GM19240 (cell line): ENCODE measurements around the gene SLC26A4.
A peak's percentile ranks its signal among the peaks of the same experiment; 100 is the strongest.

Experiments
- DNase-seq: peaks from one replicate; pipeline ENCODE4 v3.0.0; 2011; ENCODE audit warnings: low spot score; ENCODE audit not compliant: insufficient read length

SLC26A4 gene

DNA sequence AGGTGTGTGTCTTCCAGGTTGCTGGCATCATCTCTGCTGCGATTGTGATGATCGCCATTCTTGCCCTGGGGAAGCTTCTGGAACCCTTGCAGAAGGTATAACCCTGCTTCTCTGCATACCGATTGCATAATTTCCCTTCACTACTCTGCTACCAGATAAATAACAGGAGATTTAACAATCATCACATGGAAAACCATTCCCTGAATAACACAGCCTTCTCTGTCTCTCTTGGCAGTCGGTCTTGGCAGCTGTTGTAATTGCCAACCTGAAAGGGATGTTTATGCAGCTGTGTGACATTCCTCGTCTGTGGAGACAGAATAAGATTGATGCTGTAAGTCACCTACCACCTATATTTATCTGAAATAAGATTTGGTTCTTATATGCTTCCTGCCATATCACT lies 33.8 kb downstream of the SLC26A4 start:
- no peak for DNase-seq

DNA sequence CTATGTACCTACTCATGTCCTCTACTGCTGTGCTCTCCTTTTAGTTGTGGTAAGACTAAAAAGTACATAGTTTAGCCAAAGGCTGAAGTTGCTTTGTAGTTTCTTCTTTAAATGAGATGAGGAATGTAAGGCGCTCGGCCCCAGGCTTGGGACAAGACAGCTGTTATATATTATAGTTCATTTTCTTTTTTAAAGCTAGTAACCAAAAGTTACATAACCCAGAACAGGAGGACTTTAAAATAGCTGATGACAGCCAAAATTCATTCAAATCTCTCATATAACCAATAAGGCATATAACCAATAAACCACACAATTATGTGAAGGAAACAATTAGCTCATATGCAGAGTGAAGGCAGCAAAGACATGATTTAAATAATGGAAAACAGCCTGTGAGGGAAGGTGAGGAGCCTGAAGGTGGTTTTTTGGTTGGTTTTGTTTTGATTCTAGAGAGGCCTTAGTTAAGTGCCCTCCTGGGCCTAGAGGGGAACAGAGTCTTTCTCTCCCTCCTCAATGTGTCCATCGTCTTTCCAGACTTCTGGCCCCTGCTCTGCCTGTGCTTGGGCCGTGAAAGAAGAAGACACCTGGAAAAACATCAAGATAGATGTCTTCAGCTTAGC lies 35.8 kb downstream of the SLC26A4 start:
- no peak for DNase-seq

DNA sequence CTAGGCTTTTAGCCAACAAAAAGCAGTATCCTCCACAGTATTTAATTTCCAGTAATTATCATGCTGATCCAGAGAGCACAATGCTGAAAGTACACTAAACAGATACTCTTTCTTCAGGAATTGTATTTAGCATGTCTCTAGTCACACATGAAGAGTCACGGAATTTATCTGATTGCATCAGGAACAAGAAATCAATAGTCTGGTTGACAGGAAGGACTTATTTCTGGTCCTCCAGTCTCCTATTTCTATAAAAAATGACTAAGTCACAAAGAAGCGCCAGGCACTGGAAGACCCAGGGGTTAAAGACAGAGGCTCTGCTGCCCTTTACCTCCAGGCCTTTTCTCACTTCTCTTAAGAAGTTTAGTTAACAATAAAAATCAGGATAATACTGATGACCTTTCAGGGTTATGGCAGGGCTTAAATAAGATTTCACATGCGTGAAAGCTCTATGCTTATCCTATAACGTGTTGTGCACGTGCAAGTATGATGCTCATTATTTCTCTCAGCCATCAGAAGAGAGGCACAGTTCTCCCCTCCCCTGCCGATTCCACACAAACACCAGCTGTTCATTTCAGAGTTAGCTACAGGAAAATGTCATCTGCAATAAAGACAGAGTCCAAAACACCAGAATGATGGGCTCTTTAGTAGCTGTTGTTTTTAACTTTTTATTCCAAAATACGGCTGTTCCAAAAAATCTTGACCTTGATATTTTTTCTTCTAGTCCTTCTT lies 36.9 kb downstream of the SLC26A4 start:
- no peak for DNase-seq

DNA sequence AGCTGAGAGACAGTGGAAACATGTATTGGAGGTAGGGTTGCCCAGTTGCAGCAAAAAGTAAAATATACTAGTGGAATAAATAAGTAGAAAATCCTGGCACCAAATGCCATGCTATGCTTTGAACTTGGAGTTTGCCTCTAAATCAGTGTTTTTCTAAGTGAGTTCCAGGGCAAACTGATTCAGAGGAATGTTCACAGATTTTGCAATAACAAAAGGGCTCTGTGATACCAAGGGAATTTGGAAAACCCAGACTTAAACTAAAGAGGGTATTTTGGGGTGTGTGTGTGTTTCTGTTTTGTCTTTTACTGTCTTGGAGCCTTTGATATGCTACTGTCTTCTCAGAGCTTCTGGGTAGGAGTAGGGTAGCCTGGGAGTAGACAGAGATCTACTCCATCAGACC lies 39.9 kb downstream of the SLC26A4 start:
- DNase-seq: no peak

DNA sequence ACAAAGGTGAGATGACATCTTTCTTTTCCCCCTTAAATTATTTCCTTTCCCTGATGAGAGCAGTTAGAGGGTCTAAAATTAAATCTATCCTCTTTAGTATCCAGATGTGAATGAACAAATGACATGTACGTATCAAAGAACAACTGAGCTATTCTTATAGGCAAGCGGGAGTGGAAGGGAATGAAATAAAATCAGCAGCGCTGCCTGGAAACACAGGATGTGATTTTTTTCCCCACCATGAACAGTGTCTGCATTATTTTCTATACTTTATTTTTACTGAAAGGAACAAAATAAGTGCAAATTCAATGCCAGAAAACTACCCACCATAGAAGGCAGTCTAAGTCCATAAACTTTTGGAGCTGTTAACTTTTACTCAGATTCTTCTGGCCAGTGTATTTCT lies 40.6 kb downstream of the SLC26A4 start:
- no peak for DNase-seq

DNA sequence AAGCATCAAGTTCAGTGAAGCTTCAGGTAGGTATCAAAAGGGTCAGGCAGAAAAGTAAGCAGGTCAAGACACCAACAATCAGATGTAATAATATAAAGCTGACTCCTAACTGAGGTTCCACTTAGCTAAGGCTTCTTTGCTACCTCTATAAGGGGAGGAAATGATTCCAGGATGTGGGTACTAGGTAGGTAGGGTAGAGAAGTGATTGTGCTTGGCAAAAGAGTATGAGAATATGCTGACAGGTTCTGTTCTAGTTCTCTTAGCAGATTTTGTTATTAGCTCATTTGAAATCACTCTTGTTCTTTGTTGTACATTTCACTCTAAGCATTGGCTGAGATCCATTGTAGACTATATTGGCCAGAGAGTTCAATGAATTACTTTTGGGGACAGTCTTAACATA lies 42.6 kb downstream of the SLC26A4 start:
- DNase-seq: no peak

DNA sequence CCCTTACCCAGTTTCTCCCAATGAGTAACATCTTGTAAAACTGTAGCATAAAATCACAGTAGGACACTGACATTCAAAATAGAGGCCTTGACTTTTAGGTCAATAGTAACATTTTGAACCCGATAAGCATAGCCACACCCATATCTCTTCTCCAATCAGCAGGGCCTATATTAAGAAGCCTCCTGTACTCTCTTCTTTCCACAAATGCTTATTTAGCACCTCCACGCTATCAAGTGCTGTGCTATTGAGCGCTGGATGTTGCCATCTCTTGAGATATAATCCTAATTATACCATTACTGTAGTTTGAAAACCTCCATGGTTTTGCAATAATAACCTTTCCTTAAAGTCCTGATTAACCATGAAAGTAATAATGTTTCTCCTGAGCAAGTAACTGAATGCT lies 43.2 kb downstream of the SLC26A4 start:
- DNase-seq: no peak

DNA sequence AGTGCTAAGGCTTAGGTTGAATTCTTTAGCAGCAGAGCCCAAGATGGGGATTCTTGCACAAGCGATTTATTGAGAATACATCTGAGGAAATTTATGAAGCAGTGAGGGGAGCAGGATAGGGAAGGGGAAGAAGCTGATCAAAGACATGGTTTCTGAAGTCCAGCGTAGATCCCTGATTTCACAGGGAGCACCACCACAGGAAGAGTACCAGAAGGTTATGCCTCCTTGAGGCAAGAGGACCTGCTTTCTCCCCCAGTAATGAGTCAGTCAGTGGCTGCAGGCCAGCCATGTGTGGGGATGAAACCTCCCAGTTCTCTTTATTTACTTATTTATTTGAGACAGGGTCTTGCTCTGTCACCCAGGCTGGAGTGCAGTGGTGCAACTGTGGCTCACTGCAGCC lies 48.3 kb downstream of the SLC26A4 start:
- DNase-seq: no peak

DNA sequence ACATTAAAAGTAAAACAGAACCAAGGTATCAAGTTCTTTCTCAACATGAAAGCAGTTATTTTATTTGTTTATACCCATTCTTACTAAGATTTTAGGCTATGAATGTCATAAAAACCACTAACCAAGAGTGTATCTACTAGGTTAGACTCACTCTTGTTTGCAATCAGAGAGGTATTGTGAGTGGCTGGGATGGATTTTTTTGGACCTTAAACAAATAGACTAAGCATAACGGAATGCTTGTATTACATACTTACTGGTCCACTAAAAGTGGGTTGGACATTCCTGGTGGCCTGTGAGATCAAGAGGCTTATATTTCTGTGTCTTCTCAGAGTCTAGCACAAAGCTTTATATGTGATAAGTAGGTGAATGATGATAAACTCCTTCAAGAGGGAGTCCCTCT lies 50.7 kb downstream of the SLC26A4 start:
- DNase-seq: no peak

DNA sequence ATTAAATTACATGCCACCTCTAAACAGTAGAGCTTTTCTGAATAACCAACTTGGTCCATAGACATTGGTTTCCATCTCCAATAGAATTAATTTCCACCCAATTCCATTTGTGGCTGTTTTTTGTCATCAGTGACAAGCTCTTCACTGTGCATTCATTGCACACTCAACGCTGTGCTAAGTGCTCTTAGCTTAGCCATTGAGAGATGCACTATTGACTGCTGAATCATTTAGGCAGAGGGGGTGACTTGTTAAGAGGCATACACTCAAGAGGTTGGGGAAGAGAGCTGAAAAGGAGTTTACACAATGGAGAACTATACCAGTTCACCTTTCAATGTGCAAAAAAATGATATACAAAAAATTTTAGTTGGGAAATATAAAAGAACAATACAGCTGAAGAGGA lies 51.4 kb downstream of the SLC26A4 start:
- no peak for DNase-seq

DNA sequence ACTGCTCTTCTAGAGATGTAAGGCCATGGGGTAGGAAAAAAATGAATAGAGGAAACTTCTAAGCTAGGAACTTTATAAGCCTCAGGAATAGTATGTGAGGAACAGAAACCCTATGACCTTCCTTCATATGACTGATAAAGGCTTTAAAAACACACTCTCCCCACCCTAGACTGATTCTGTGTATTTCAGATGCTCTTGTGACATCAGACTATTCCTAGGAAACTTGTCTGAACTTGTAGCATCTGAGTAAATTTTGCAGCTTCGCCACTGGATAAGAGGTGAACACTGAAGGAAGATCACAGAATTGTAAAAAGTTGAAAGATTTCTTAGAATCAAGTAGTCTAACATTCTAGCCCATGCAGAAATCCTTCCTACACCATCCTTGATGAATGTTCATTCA lies 52.3 kb downstream of the SLC26A4 start:
- DNase-seq: no peak

DNA sequence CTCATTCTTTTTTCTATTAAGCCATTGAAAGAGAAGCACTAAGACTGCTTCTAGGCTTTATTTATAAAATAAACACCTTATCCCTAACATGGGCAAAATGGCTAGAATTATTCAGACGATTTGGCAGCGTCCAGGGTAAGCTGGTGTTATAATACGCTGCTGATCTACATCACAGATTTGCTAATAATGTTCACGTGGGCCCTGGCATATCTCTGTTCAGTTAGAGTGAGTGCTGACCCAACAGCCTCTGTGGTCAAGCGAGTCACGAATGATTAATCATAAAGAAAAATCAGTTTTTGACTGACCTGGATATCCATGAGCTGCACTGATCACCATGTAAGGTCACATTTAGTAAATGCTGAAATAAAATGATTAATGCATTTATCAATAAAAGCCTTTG lies 54.9 kb downstream of the SLC26A4 start:
- DNase-seq: no peak

DNA sequence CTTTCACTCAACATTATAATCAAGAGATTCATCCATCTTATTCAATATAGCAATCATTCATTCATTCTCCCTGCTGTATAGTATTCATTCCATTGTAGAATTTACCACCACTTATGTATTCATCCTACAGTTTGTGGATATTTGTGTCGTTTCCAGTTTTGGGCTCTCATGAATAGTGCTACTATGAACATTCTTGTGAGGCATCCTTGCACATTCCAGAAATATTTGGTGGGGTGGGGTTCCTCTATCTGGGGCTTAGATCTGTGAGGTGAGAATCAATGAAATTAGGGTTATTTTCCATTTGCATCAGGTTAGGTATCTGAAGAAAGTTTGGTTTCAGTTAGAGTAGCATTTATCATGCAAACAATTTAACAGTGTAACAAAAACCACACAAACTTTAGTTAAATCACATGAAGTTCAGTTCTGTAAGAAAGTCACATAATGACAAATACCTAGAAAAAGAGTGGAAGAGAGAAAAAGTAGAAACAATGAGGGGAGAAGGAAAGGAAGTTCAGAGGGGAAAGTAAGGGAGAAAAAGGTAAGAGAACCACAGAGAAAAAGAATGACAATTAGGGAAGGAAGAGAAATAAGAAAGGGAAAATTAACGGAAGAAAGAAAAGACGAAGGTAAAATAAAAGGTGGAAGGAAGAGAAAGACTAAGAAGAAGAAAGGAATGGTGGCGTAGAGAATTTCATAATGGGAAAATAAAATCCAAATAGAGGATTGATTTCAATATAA lies 58.0 kb downstream of the SLC26A4 start:
- DNase-seq: no peak

DNA sequence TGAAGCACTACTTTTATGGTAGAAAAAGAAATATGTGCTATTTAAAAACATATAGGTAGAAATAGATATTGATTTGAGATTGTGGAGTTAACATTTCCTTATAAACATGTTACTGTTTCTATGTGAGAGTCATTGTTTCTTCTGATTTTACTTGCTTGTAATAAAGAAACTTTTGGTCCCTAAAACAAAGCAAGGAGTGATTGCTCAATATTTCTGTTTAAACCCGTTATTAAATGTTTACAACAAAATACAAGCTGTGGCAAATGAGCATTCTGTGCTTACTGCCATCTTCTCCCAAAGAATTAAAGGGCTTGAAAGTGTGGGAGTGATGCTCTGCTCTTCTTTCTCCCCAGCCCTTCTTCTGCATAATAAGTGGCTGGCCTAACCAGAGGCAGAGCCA lies 60.7 kb downstream of the SLC26A4 start:
- no peak for DNase-seq

DNA sequence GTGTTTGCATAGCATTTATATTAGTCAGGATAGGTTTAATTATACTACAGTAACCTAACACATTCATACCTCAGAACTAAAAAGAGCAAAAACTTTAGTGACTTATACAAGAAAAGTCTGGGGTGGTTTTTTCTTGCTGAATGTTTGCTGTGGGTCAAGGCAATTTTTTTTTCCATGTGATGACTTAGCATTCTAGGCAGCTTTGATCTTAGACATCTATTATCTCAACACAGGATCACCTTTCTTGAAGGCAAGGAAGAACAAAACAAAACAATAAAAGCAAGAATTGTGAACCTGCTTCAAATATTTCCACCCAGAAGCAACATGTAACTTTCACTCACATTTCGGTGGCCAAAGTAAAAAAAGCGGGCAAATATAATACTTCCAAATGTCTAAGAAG lies 62.6 kb downstream of the SLC26A4 start:
- DNase-seq: no peak

DNA sequence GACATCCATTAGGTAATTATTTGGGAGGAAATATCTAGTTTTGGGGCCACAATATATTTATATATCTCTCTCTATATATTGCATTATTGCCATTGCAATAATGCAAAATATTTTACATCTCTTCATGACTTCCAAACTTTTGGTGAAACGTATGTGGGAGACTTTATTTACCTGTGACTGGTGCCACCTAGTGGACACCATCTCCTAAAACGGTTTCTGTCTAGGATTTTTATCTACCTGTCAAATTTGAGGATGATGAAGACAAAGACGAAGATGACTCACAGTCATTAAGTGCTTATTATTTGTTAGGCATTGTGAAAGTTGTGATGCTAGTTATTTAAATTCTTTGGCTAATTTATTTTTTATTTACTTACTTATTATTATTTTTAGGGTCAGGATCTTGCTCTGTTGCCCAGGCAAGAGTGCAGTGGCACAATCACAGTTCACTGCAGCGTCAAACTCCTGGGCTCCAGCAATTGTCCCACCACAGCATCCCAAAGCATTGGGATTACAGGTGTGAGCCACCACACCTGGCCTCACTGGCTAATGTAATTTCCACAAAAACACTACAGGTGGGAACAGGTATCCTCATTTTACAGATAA lies 64.6 kb downstream of the SLC26A4 start:
- DNase-seq: peak; percentile 24

DNA sequence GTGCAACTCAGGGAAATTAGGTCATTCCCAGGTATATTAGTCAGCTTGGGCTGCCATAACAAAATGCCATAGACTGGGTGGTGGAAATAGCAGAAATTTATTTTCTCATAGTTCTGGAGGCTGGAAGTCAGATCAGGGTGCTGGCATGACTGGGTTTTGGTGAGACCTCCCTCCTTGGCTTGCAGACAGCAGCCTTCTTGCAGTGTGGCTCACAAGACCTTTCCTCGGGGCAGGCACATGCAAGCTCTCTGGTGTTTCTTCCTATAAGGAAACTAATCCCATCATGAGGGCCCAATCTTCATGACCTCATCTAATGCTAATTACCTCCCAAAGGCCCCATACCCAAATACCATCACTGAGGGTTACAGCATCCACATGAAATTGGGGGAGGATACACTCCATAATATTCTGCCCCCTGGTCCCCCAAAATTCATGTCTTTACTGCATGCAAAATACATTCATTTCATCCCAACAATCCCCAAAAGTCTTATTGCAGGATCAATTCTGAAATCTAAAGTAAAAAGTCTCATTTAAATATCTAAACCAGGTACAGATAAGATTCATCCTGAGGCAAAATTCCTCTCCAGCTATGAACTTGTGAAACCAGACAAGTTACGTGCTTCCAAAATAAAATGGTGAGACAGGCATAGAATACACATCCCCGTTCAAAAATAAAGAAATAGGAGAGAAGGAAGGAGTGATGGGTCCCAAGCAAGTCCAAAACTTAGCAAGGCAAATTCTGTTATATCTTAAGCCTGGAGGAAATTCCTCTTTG lies 65.9 kb downstream of the SLC26A4 start:
- DNase-seq: no peak

DNA sequence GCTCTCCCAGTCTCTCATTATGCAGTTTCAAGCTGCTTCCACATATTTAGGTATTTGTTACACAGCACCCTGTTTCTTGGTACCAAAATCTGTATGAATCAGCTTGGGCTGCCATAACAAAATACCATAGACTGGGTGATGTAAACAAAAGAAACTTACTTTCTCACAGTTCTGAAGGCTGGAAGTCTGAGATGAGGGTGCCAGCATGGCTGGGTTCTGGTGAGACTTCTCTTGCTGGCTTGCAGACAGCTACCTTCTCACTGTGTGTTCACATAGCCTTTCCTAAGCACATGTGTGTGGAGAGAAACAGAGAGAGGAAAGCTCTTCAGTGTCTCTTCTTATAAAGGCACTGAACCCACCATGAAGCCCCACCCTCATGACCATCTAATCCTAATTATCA lies 67.6 kb downstream of the SLC26A4 start:
- DNase-seq: no peak

DNA sequence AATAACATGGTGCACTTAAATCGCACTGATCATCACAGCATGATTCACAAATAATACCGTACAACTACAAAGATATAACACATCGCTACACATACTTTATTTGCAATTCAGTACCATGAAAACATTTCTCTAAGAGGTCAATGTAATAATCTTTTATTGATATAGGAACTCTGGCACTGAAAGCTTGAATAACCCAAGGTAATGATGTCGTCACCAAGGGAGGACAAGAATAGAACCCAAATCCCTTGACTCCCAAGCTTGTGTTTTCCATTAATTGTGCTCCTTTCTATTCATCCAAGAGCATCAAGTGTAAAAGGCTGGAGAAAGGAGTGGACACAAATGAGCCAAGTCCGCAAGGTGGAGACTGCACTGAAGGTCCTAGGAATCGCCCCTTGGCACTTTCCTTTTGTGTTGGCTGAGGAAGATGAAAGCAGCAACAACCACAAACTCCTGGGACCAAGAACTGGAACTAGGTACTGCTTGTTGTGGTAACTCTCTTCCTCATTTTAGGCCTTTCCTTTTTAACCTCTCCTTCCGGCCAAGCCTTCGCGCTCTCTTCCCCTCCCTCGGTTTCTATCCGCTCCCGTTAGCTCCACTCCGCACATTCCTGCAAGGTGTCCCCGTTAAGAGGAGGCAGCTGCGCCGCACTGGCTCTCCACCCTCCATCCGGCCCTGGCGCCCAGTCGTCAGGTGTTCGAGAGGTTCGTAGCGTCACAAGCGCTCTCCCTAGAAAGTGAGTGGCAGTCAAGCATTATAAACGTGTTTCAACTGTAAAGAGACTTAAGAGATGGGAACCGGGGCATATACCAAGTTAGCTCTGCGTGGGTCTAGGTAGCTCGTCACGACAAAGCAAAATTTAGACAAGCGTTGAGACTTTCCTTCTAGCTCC lies 82.3 kb downstream of the SLC26A4 start:
- peak; percentile 17 for DNase-seq

DNA sequence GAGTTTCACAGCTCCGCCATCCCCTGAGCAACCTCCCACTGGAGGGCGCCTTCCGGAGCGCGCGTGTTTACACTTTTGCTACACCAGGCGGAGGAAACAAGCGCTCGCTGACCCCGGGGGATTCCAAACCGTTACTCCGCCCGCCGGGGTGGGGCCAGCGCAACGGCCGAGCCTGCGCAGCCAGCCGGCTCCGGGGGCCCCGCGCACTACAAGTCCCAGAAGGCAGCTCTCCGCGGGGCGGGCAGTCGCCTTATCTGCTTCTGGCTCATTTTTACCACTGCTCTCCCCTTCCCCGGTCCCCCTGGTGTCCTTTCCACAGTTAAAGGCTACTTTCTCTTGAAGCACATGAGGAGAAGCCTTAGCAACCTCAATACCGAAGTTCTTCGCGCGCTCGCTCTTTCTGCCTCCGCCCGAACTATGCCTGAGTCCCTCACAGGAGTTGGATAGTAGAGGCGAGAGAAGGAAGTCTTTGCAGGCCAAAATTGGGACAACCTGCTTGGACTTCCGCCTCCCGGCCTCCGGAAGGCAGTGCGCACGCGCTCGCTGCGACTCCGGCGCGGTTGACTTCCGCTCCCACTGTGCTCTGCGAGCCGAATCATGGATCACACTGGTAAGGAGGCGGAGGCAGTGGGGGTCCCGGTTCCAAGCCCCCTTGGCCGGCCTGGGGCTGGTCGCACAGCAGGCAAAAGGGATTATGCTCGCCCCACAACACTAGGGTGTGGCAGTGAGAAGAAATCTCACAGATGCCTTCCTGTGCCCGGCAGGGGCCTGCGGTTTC lies 83.1 kb downstream of the SLC26A4 start, which contains the start of gene CBLL1:
TSS of gene CBLL1 (plus strand) at position 576 of the 778 bp plus-strand sequence. CDS start at position 598, 22 bp downstream.
- peak; percentile 54 for DNase-seq
